Neuronal stem cell (in vitro differentiated cells): ENCODE data around the gene MSS51.

Experiments
- DNase-seq: peaks from one replicate; pipeline ENCODE4 v3.0.0-alpha.2; 2013; ENCODE audit warnings: low spot score
- H2AFZ ChIP-seq: one replicate; pipeline ENCODE4 v1.6.1; 2013; ENCODE audit warnings: mild to moderate bottlenecking, low read length, inconsistent platforms
- H2AK5ac ChIP-seq: 2 replicates; pipeline ENCODE4 v1.6.1; 2013; ENCODE audit warnings: low read depth, mild to moderate bottlenecking, inconsistent platforms, low read length, moderate library complexity, mixed read lengths
- H2BK120ac ChIP-seq: 2 replicates; pipeline ENCODE4 v1.6.1; 2013; ENCODE audit warnings: low read depth, mild to moderate bottlenecking, inconsistent platforms, low read length, moderate library complexity, mixed read lengths
- H2BK12ac ChIP-seq: one replicate; pipeline ENCODE4 v1.6.1; 2013; ENCODE audit warnings: low read length, inconsistent platforms
- H2BK15ac ChIP-seq: 2 replicates; pipeline ENCODE4 v1.6.1; 2013; ENCODE audit warnings: mild to moderate bottlenecking, low read length, inconsistent platforms, mixed read lengths
- H2BK5ac ChIP-seq: one replicate; pipeline ENCODE4 v1.6.1; 2013; ENCODE audit warnings: inconsistent platforms, mild to moderate bottlenecking, low read length, moderate library complexity
- H3K14ac ChIP-seq: one replicate; pipeline ENCODE4 v1.6.1; 2013; ENCODE audit warnings: low read length, inconsistent platforms
- H3K18ac ChIP-seq: 2 replicates; pipeline ENCODE4 v1.6.1; 2013; ENCODE audit warnings: low read length, inconsistent platforms
- H3K23ac ChIP-seq: 2 replicates; pipeline ENCODE4 v1.6.1; 2013; ENCODE audit warnings: low read depth, mild to moderate bottlenecking, mixed read lengths, low read length, inconsistent platforms; ENCODE audit not compliant: poor library complexity
- H3K27ac ChIP-seq: replicated peaks from 3 replicates; pipeline ENCODE4 v1.5.1; 2013; ENCODE audit warnings: low read length, inconsistent platforms
- H3K27me3 ChIP-seq, 3 experiments: 2 replicates each; pipeline ENCODE4 v1.6.1; 2013; ENCODE audit warnings: low read length in 3 of 3, mild to moderate bottlenecking in 2 of 3, inconsistent platforms in 1 of 3, low read depth in 1 of 3, mixed read lengths in 1 of 3, moderate library complexity in 1 of 3; ENCODE audit not compliant: control insufficient read depth in 3 of 3, insufficient read depth in 3 of 3
- H3K36me3 ChIP-seq, 2 donors: replicated peaks in 1 of 2; 2 replicates each; pipeline ENCODE4 v1.6.1; 2013; ENCODE audit warnings: low read length in 2 of 2; ENCODE audit not compliant: control insufficient read depth in 2 of 2, insufficient read depth in 2 of 2
- H3K4ac ChIP-seq: 2 replicates; pipeline ENCODE4 v1.6.1; 2013; ENCODE audit warnings: inconsistent platforms, mild to moderate bottlenecking, low read length, moderate library complexity
- H3K4me1 ChIP-seq, 2 donors: 1 replicate in 1 of 2; 2 replicates in 1 of 2; pipeline ENCODE4 v1.6.1; 2013; ENCODE audit warnings: low read length in 2 of 2, low read depth in 1 of 2; ENCODE audit not compliant: control insufficient read depth in 2 of 2, insufficient read depth in 1 of 2
- H3K4me2 ChIP-seq: one replicate; pipeline ENCODE4 v1.6.1; 2013; ENCODE audit warnings: mild to moderate bottlenecking, low read length, inconsistent platforms; ENCODE audit not compliant: insufficient read depth, poor library complexity, severe bottlenecking
- H3K4me3 ChIP-seq, 2 donors: 2 replicates each; pipeline ENCODE4 v1.5.1; 2013; ENCODE audit warnings: low read length in 2 of 2, mild to moderate bottlenecking in 2 of 2, inconsistent platforms in 1 of 2, moderate library complexity in 1 of 2
- H3K79me1 ChIP-seq: one replicate; pipeline ENCODE4 v1.6.1; 2013; ENCODE audit warnings: low read depth, mild to moderate bottlenecking, inconsistent platforms, low read length, moderate library complexity
- H3K9ac ChIP-seq: one replicate; pipeline ENCODE4 v1.6.1; 2013; ENCODE audit warnings: mild to moderate bottlenecking, low read depth, low read length, inconsistent platforms; ENCODE audit not compliant: poor library complexity
- H3K9me3 ChIP-seq, 2 donors: replicated peaks in 1 of 2; 2 replicates each; pipeline versions ENCODE3 to v1.6.1; 2013; ENCODE audit warnings: low read length in 2 of 2, mild to moderate bottlenecking in 2 of 2, inconsistent platforms in 1 of 2, low read depth in 1 of 2, mixed read lengths in 1 of 2, moderate library complexity in 1 of 2; ENCODE audit not compliant: control insufficient read depth in 2 of 2, insufficient read depth in 1 of 2
- H4K8ac ChIP-seq: one replicate; pipeline ENCODE4 v1.6.1; 2013; ENCODE audit warnings: low read depth, mild to moderate bottlenecking, inconsistent platforms, low read length, moderate library complexity
- H4K91ac ChIP-seq: one replicate; pipeline ENCODE4 v1.6.1; 2013; ENCODE audit warnings: low read length, low read depth, mild to moderate bottlenecking, inconsistent platforms; ENCODE audit not compliant: poor library complexity
- WGBS, 2 donors: extraction: QIAGEN DNeasy Blood & Tissue Kit; methylation state at CpG; one replicate each; pipeline ENCODE4 v1.1.7; 2013; ENCODE audit warnings: missing lambda C conversion rate in 2 of 2, mixed read lengths in 1 of 2; ENCODE audit not compliant: insufficient read length in 2 of 2, insufficient replicate concordance in 1 of 2; ENCODE audit errors: extremely low coverage in 2 of 2; 5-methylcytosine and 5-hydroxymethylcytosine counted together

Gene MSS51

DNA sequence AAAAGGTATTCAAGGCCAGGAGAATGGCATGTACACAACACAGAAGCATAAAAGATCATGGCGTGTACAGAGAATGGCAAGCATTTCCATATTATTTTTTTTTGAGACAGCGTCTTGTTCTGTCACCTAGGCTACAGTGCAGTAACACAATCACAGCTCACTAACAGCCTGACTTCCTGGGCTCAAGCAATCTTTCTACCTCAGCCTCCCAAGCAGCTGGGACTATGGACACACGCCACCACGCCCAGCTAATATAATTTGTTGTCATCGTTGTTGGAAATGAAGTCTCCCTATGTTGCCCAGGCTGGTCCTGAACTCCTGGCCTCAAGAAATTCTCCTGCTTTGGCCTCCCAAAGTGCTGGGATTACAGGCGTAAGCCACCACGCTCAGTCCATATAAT, 46.8 kb downstream of the MSS51 start:
- no peak overlapping the region for H3K9ac ChIP-seq
- no peak overlapping the region for H3K14ac ChIP-seq
- no peak overlapping the region for H2BK12ac ChIP-seq
- no peak overlapping the region for H3K18ac ChIP-seq
- no peak overlapping the region for H3K23ac ChIP-seq
- H3K4me3 ChIP-seq = no peak overlapping the region
- no peaks in the 10 kb centered on the region for H3K9me3 ChIP-seq
- peaks cover 2% of the 10 kb centered on the region for H3K79me1 ChIP-seq
- no peaks in the 10 kb centered on the region for H3K4me1 ChIP-seq
- no peak overlapping the region for H2BK120ac ChIP-seq
- no peak overlapping the region for H3K4me2 ChIP-seq
- no peak overlapping the region for H2AK5ac ChIP-seq
- DNase-seq = no peak
- H2AFZ ChIP-seq = no peak overlapping the region
- H2BK5ac ChIP-seq = no peak overlapping the region
- no peak overlapping the region for H4K8ac ChIP-seq
- no peak overlapping the region for H3K4ac ChIP-seq
- H3K27ac ChIP-seq = no peak overlapping the region
- peaks cover 5 to 91% of the 10 kb centered on the region in 2 donors for H3K36me3 ChIP-seq
- WGBS, 2 donors = no CpG with 5 or more reads among the region's 7 CpGs
- H3K27me3 ChIP-seq = no peaks in the 10 kb centered on the region
- H2BK15ac ChIP-seq = no peak overlapping the region
- H4K91ac ChIP-seq = no peak overlapping the region

DNA sequence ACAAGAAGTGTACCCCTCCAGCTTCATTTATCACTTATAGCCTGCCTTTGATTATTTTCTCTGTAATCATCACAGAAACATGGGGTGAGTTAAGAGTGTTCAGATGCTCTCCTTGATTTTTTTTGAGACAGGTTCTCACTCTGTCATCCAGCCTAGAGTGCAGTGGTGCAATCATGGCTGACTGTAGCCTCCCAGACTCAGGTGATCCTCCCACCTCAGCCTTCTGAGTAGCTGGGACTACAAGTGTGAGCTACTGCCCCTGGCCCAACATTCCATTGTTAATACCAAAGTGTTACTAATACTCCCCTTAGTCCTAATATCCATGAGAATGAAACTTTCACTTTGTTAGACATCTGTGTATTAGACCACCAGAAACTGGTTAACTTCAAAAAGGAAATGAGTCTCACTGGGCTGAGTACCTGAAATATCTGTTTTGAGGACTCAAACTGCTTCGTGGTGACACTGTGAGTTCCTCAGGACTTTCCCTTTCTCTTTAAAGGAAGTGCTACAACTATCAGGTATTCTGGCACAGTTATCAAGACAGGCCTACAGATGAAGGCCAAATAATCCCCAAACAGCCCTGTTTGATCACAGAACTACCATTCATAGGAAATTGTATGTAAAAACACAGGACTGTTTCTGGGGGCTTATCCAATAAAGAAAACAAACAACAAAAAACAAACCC, 54.2 kb downstream of the MSS51 start:
- Histone ChIP-seq H2BK12ac (no peak overlapping the region), H3K27ac (no peak overlapping the region), H3K18ac (no peak overlapping the region), H2BK15ac (no peak overlapping the region), H2AK5ac (no peak overlapping the region), H4K8ac (no peak overlapping the region), H2AFZ (no peak overlapping the region), H3K4ac (no peak overlapping the region), H3K14ac (no peak overlapping the region), H4K91ac (no peak overlapping the region), H3K79me1 (no peaks in the 10 kb centered on the region), H3K36me3 (peaks cover 3 to 85% of the 10 kb centered on the region in 2 donors), H3K4me3 (no peak overlapping the region), H3K9ac (no peak overlapping the region), H3K27me3 (no peaks in the 10 kb centered on the region), H2BK120ac (no peak overlapping the region), H3K4me1 (no peaks in the 10 kb centered on the region), H3K9me3 (no peaks in the 10 kb centered on the region), H3K23ac (no peak overlapping the region), H2BK5ac (no peak overlapping the region), H3K4me2 (no peak overlapping the region)
- DNase-seq = no peak
- WGBS, 2 donors = no CpG with 5 or more reads among the region's 1 CpG

DNA sequence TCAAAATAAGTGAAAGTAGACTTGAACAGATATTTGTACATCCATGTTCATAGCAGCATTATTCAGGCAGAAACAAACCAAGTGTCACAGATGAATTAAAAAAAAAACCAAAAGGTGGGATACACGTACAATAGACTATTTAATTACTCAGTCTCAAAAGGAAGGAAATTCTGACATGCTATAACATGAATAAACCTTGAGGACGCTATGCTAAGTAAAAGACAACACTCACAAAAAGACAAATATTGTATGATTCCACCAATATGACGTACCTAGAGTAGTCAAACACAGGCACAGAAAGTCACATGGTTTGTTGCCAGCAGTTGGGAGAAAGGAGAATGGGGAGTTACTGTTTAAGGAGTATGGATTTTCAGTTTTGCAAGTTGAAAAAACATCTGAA, 56.7 kb downstream of the MSS51 start:
- Histone ChIP-seq H3K14ac (no peak overlapping the region), H3K18ac (no peak overlapping the region), H3K27me3 (no peaks in the 10 kb centered on the region), H3K4me1 (no peaks in the 10 kb centered on the region), H2BK12ac (no peak overlapping the region), H3K9ac (no peak overlapping the region), H2AK5ac (no peak overlapping the region), H2BK5ac (no peak overlapping the region), H3K9me3 (no peaks in the 10 kb centered on the region), H2BK15ac (no peak overlapping the region), H3K23ac (no peak overlapping the region), H3K36me3 (peaks cover 2 to 68% of the 10 kb centered on the region in 2 donors), H3K4me3 (no peak overlapping the region), H3K4me2 (no peak overlapping the region), H3K27ac (no peak overlapping the region), H3K4ac (no peak overlapping the region), H3K79me1 (no peaks in the 10 kb centered on the region), H2AFZ (no peak overlapping the region), H2BK120ac (no peak overlapping the region), H4K8ac (no peak overlapping the region), H4K91ac (no peak overlapping the region)
- DNase-seq = no peak
- no CpG with 5 or more reads among the region's 3 CpGs for WGBS, 2 donors
